ENCODE data around the gene FBXO41. TPM values are rescaled to one million over a fixed set of nuclear protein-coding genes. Genes with fewer than 3 reads are reported as not detected.
A peak's percentile ranks its signal among the peaks of the same experiment; 100 is the strongest.

FBXO41 gene
- total RNA-seq, 2 donors from 2014 or later = 2.4 to 2.5 TPM

- no peak for DNase-seq
- intact Hi-C loops (cut with DNase I) = no loop called here
- Histone ChIP-seq H3K27ac (no peak overlapping the region), H3K4me3 (peak overlapping the region; percentile 8), H3K4me1 (peaks cover 6% of the 10 kb centered on the region), H3K9me3 (no peaks in the 10 kb centered on the region), H3K36me3 (no peaks in the 10 kb centered on the region), H3K27me3 (peaks cover 66% of the 10 kb centered on the region), H3K9ac (ENCODE audit: low read depth in 2 of 2, low read length in 2 of 2) (no peak overlapping the region)
- TF ChIP-seq CTCF (IDR thresholded peaks at IDR 0.05) = no peak
Measured at GRCh38 chr2:73291461-73292315, 7.4 kb upstream of the FBXO41 start.

DNA sequence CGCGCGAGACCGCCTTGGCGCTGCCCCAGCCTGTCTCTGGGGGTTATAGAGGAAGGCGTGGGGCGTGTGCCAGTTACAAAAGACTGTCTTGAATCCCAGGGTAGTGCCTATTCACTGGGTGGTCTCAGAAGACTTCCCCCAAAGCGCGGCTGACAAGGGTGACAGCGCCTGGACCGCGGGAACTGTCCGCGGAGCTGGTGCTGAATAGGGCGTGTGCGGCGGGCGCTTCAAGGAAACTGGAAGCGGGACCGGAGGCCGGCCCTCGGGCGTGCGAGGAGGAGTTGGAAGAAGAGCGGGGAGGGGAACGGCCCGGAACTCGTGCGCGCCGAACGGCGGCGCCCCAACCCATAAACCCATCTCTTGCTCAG lies 6.8 kb upstream of the FBXO41 start:
- Histone ChIP-seq H3K4me1 (peaks cover 6% of the 10 kb centered on the region), H3K9ac (ENCODE audit: low read depth in 2 of 2, low read length in 2 of 2) (no peak overlapping the region), H3K9me3 (no peaks in the 10 kb centered on the region), H3K36me3 (no peaks in the 10 kb centered on the region), H3K27ac (no peak overlapping the region), H3K4me3 (peak overlapping the region; percentile 8), H3K27me3 (peaks cover 63% of the 10 kb centered on the region)
- intact Hi-C loops (cut with DNase I) = no loop called here
- peak; percentile 60 for DNase-seq
- TF ChIP-seq CTCF (IDR thresholded peaks at IDR 0.05) = no peak

GRCh38 chr2:73290049-73290839 lies 6.0 kb upstream of the FBXO41 start:
- peak; percentile 30 for DNase-seq
- Histone ChIP-seq H3K27ac (no peak overlapping the region), H3K9me3 (no peaks in the 10 kb centered on the region), H3K36me3 (no peaks in the 10 kb centered on the region), H3K4me1 (peaks cover 6% of the 10 kb centered on the region), H3K4me3 (no peak overlapping the region), H3K9ac (ENCODE audit: low read depth in 2 of 2, low read length in 2 of 2) (no peak overlapping the region), H3K27me3 (peaks cover 55% of the 10 kb centered on the region)
- intact Hi-C loops (cut with DNase I) = no loop called here
- peak; percentile 40 for TF ChIP-seq CTCF (IDR thresholded peaks at IDR 0.05)

- no peak for TF ChIP-seq CTCF (IDR thresholded peaks at IDR 0.05)
- Histone ChIP-seq H3K9me3 (no peaks in the 10 kb centered on the region), H3K9ac (ENCODE audit: low read depth in 2 of 2, low read length in 2 of 2) (no peak overlapping the region), H3K36me3 (no peaks in the 10 kb centered on the region), H3K4me1 (peaks cover 6% of the 10 kb centered on the region), H3K27ac (no peak overlapping the region), H3K4me3 (no peak overlapping the region), H3K27me3 (peaks cover 46% of the 10 kb centered on the region)
- intact Hi-C loops (cut with DNase I) = no loop called here
- no peak for DNase-seq
Measured at GRCh38 chr2:73289304-73289703, 5.0 kb upstream of the FBXO41 start.

DNA sequence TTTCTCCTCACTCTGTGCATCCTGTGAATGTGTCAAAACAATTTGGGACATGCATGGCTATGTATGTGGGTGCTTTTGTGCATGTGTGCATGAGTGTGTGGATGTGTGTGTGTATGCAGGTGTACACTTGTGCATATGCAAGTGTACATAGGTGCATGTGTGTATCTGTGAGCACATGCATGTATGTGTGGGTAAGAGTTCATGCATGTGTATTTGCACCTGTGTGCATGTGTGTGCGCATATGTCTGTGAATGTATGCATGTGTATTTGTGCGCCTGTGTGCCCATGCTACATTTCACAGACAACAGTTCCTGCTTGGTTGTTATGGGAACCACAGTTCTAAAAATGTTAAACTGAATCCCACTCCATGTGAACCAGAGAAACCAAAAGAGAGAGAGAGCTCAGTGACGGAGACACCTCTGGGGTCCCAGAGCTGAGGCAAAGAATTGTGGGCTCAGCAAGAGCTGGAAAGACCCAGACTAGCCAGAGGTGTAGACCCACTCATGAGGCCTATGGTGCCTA lies 1.9 kb upstream of the FBXO41 start:
- DNase-seq = no peak
- Histone ChIP-seq H3K4me3 (no peak overlapping the region), H3K27me3 (peaks cover 15% of the 10 kb centered on the region), H3K27ac (no peak overlapping the region), H3K36me3 (no peaks in the 10 kb centered on the region), H3K4me1 (peaks cover under 1% of the 10 kb centered on the region), H3K9ac (ENCODE audit: low read depth in 2 of 2, low read length in 2 of 2) (no peak overlapping the region), H3K9me3 (no peaks in the 10 kb centered on the region)
- intact Hi-C loops (cut with DNase I) = no loop called here
- TF ChIP-seq CTCF (IDR thresholded peaks at IDR 0.05) = no peak
